Suprapubic skin (tissue), 4 donors: ENCODE data around the gene SLC9A9. TPM values are rescaled to one million over a fixed set of nuclear protein-coding genes. Genes with fewer than 3 reads are reported as not detected.

Source experiments
- DNase-seq, 2 donors: peaks; one replicate each; pipeline ENCODE4 v3.0.0-alpha.2; 2019; ENCODE audit warnings: low spot score in 2 of 2
- H3K27ac ChIP-seq: fragments of 200-600 bp; sonication (generic); one replicate; pipeline ENCODE4 v1.5.1; 2019
- H3K27me3 ChIP-seq: fragments of 200-600 bp; sonication (generic); one replicate; pipeline ENCODE4 v1.5.1; 2019
- H3K36me3 ChIP-seq: fragments of 200-600 bp; sonication (generic); one replicate; pipeline ENCODE4 v1.5.1; 2019
- H3K4me1 ChIP-seq: fragments of 200-600 bp; sonication (generic); one replicate; pipeline ENCODE4 v1.5.1; 2019
- H3K4me3 ChIP-seq: fragments of 200-600 bp; sonication (generic); one replicate; pipeline ENCODE4 v1.5.1; 2019; ENCODE audit warnings: mild to moderate bottlenecking
- H3K9me3 ChIP-seq: fragments of 200-600 bp; sonication (generic); one replicate; pipeline ENCODE4 v1.5.1; 2019
- CTCF ChIP-seq, 2 donors: fragments of 200-600 bp in 1 of 2; fragments of 450-650 bp in 1 of 2; sonication (generic) in 1 of 2; IDR thresholded peaks; one replicate each; pipeline ENCODE4 v1.5.1; 2016 to 2019; ENCODE audit warnings: antibody characterized with exemption in 2 of 2, mild to moderate bottlenecking in 1 of 2, moderate library complexity in 1 of 2
- EP300 ChIP-seq: sonication (generic); formaldehyde crosslinking; IDR thresholded peaks from one replicate; pipeline ENCODE4 v1.6.1; 2017; ENCODE audit warnings: antibody characterized with exemption
- POLR2A ChIP-seq, 2 donors: fragments of 450-650 bp; IDR thresholded peaks; one replicate each; pipeline ENCODE4 v1.6.1; 2017; ENCODE audit warnings: antibody characterized with exemption in 2 of 2, mild to moderate bottlenecking in 2 of 2, moderate library complexity in 2 of 2
- POLR2AphosphoS5 ChIP-seq, 3 donors: sonication (generic); formaldehyde crosslinking; IDR thresholded peaks; one replicate each; pipeline ENCODE4 v1.6.1; 2017; ENCODE audit warnings: antibody characterized with exemption in 3 of 3
- WGBS: methylation state at CpG from one replicate; pipeline ENCODE4 v1.1.5; 2018; 5-methylcytosine and 5-hydroxymethylcytosine counted together
- total RNA-seq, 4 donors: library from RNA; depleted of rRNA; stranded (reverse); fragments of >200 nt; gene quantifications; one replicate each; pipeline ENCODE4 v1.1.0, GENCODE V29; 2016

The SLC9A9 gene
- total RNA-seq, 4 donors from 2014 or later: 16.6 to 51.0 (median 30.0) TPM

GRCh38 chr3:143628971-143629370 is 219.3 kb downstream of the SLC9A9 start:
- 79% methylated on average over 3 of the region's 3 CpGs for WGBS
- Histone ChIP-seq H3K27ac (no peak overlapping the region), H3K36me3 (no peaks in the 10 kb centered on the region), H3K4me3 (no peak overlapping the region), H3K4me1 (no peaks in the 10 kb centered on the region), H3K9me3 (no peaks in the 10 kb centered on the region), H3K27me3 (no peaks in the 10 kb centered on the region)
- TF ChIP-seq POLR2AphosphoS5 (IDR thresholded peaks at IDR 0.05) (no peak), POLR2A (IDR thresholded peaks at IDR 0.05) (no peak), CTCF (IDR thresholded peaks at IDR 0.05) (no peak), EP300 (no peak)
- DNase-seq: no peak

DNA sequence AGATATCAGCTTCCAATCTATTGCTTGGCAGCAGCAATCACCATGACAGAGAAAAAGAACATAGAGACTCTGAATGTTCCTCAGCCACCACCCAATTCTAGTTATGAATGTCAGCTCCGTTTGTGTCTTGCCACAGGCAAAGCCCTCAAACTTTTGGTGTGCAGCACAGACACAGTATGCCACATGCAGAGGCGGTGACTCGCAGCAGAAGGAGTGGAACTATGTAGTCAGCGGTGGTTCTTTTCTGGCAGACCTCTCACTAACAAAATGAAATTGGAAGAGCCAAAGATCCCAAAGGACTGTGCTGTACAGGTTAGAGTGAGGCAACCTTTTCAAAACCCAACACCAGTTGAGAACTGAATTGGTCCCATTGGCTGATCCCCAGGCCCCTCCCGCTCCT is 220.9 kb downstream of the SLC9A9 start:
- no peaks in the 10 kb centered on the region for H3K9me3 ChIP-seq
- no peak overlapping the region for H3K27ac ChIP-seq
- H3K36me3 ChIP-seq: no peaks in the 10 kb centered on the region
- H3K4me1 ChIP-seq: no peaks in the 10 kb centered on the region
- no peak overlapping the region for H3K4me3 ChIP-seq
- TF ChIP-seq CTCF (IDR thresholded peaks at IDR 0.05) (no peak), EP300 (no peak), POLR2AphosphoS5 (IDR thresholded peaks at IDR 0.05) (no peak), POLR2A (IDR thresholded peaks at IDR 0.05) (no peak)
- WGBS: 92% methylated on average over 5 of the region's 5 CpGs
- no peaks in the 10 kb centered on the region for H3K27me3 ChIP-seq
- DNase-seq: no peak

- Histone ChIP-seq H3K4me1 (no peaks in the 10 kb centered on the region), H3K27ac (no peak overlapping the region), H3K4me3 (no peak overlapping the region), H3K27me3 (no peaks in the 10 kb centered on the region), H3K9me3 (no peaks in the 10 kb centered on the region), H3K36me3 (peaks cover 5% of the 10 kb centered on the region)
- WGBS: 95% methylated on average over 4 of the region's 4 CpGs
- TF ChIP-seq EP300 (no peak), POLR2A (IDR thresholded peaks at IDR 0.05) (no peak), POLR2AphosphoS5 (IDR thresholded peaks at IDR 0.05) (no peak), CTCF (IDR thresholded peaks at IDR 0.05) (no peak)
- no peak for DNase-seq
These were observed 229.0 kb downstream of the SLC9A9 start for GRCh38 chr3:143619231-143619630.

- no peak for DNase-seq
- 94% methylated on average over 2 of the region's 2 CpGs for WGBS
- TF ChIP-seq EP300: no peak
- no peak for TF ChIP-seq POLR2A (IDR thresholded peaks at IDR 0.05)
- no peak for TF ChIP-seq CTCF (IDR thresholded peaks at IDR 0.05)
- TF ChIP-seq POLR2AphosphoS5 (IDR thresholded peaks at IDR 0.05): no peak
These were observed 231.2 kb downstream of the SLC9A9 start for GRCh38 chr3:143617050-143617449.

DNA sequence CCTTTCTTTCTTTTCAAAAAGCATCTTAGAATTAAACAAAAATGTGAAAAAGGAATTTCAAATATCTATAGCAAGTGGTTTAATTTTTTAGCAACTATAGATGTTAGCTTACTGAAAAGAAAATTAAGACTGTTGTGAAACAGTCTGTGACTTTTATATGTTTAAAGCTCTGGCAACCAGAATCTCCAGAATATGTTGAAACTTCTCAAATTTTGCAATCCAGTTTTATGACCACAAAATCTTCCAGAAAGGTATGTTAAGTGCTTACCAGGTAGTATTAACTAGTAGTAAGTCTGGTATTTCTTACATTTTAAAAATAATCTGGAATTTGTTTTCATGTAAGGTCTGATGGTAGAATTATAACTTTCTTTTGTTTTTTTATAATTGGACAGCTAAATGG is 235.0 kb downstream of the SLC9A9 start:
- no peak for TF ChIP-seq EP300
- TF ChIP-seq POLR2AphosphoS5 (IDR thresholded peaks at IDR 0.05): no peak
- TF ChIP-seq POLR2A (IDR thresholded peaks at IDR 0.05): no peak
- TF ChIP-seq CTCF (IDR thresholded peaks at IDR 0.05): no peak
- Histone ChIP-seq H3K4me3 (no peak overlapping the region), H3K9me3 (no peaks in the 10 kb centered on the region), H3K27ac (no peak overlapping the region), H3K27me3 (no peaks in the 10 kb centered on the region), H3K36me3 (peaks cover 5% of the 10 kb centered on the region), H3K4me1 (no peaks in the 10 kb centered on the region)
- DNase-seq: no peak

More at GRCh38 chr3:143617050-143617449, 231.2 kb downstream of the SLC9A9 start:
- H3K27me3 ChIP-seq: no peaks in the 10 kb centered on the region
- H3K4me3 ChIP-seq: no peak overlapping the region
- H3K9me3 ChIP-seq: no peaks in the 10 kb centered on the region
- no peak overlapping the region for H3K27ac ChIP-seq
- no peaks in the 10 kb centered on the region for H3K4me1 ChIP-seq
- H3K36me3 ChIP-seq: peaks cover 5% of the 10 kb centered on the region
